Head of caudate nucleus (tissue), 42 donors: ENCODE measurements around the gene PMPCA.

Source experiments
- DNase-seq, 42 donors: peaks; one replicate each; pipeline versions ENCODE4 v3.0.0 to v3.0.0-alpha.2; 2020 to 2021; ENCODE audit warnings: mixed read lengths in 7 of 42
- intact Hi-C: fragments of 100-400 bp; cut with DNase I; formaldehyde crosslinking; loops from one replicate; pipeline ENCODE4 v1.15.0; 2022

The PMPCA gene

GRCh38 chr9:136391737-136392537 lies 18.5 kb upstream of the PMPCA start:
- intact Hi-C loops: no loop called here
- DNase-seq: no peak

- DNase-seq: peak in 38 of 42 donors; percentile 51 to 93 (median 76)
- intact Hi-C loops: no loop called here
Measured at GRCh38 chr9:136392538-136393449, 17.7 kb upstream of the PMPCA start.

DNA sequence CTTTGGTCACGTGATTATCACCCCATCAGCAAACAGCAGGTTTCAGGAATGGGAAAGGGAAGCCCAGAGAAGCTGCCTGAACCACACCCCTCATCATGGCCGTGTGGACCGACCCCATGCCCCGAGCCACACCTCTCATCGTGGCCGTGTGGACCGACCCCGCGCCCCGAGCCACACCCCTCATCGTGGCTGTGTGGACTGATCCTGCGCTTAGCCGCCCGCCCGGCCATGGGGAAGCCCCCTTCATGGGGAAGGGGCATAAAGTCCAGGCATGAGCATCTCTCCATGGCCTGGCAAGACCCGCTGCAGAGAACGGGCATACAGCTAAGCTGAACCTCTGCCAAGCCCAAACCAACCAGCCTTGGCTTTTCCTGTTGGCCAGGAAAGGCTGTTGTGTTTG lies 16.9 kb upstream of the PMPCA start:
- DNase-seq: no peak
- intact Hi-C loops: no loop called here

DNA sequence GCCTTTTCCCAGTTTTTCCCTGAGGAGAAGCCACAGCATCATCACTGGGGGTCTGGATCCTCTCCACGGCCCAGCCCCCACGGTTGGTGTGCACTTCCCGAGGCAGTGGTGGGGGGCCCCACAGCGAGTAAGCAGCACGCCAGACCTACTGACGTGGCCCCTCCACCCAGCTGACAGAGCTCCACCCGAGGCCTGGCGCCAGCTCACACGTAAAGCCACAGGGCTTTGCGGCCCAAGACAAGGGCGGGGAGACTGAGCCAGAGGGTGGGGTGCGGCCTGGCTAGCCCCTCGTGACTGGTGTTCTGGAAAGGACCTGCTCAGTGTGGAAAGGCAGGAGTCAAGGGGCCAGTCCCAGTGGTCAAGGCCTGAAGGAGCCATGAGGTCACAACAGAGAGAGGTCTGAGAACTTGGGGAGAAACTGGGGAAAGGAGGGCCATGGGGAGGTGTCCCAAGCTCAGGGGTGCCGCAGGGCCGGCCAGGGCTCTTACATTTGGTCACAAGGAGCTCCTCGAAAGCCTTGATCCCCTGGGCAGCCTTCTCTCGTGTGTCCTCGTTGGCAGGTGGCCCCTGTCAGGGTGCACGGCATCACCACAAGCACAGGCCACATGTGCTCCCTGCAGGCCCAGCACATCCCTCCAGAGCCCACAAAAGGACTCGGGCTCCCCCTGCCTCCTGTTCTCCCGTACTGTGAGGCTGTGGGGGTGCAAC lies 16.0 kb upstream of the PMPCA start:
- intact Hi-C loops: no loop called here
- no peak for DNase-seq

- DNase-seq: no peak
- intact Hi-C loops: no loop called here
Measured at GRCh38 chr9:136395020-136395340, 15.5 kb upstream of the PMPCA start.

GRCh38 chr9:136395345-136396218 lies 14.9 kb upstream of the PMPCA start:
- intact Hi-C loops: no loop called here
- no peak for DNase-seq

DNA sequence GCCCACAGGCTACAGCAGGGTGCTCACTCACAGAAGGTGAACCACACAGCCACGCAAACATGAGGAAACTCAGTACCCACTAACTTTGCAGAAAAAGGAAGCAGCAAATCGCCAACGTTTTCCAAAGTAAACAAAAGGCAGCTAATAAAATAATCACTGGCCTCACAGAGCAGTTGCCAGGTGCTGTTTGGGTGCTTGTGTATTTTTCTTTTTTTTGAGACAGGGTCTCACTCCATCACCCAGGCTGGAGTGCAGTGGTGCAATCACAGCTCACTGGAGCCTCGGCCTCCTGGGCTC lies 14.3 kb upstream of the PMPCA start:
- DNase-seq: no peak

GRCh38 chr9:136397643-136398042 lies 12.8 kb upstream of the PMPCA start:
- intact Hi-C loops: no loop called here
- no peak for DNase-seq

More for the DNA sequence above, 14.3 kb upstream of the PMPCA start:
- intact Hi-C loops: no loop called here

DNA sequence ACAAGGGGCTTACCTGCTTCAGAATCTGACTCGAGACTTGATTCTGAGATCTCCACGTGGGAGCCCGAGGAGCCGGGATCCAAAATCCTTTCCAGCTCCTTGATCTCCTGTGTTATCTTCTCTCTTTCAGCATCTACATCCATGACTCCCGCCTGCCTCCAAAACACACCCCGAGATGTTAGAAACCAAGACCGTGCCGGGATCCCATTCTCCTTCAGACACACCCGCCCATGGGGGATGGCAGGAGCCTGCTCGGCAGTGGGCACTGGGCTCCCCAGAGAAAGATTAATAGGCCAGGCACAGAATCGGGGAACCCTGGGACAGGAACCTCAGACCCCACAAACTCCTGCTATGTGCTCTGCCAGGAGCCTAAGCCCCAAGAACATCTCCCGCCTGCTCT lies 12.2 kb upstream of the PMPCA start:
- DNase-seq: no peak
- intact Hi-C loops: no loop called here

DNA sequence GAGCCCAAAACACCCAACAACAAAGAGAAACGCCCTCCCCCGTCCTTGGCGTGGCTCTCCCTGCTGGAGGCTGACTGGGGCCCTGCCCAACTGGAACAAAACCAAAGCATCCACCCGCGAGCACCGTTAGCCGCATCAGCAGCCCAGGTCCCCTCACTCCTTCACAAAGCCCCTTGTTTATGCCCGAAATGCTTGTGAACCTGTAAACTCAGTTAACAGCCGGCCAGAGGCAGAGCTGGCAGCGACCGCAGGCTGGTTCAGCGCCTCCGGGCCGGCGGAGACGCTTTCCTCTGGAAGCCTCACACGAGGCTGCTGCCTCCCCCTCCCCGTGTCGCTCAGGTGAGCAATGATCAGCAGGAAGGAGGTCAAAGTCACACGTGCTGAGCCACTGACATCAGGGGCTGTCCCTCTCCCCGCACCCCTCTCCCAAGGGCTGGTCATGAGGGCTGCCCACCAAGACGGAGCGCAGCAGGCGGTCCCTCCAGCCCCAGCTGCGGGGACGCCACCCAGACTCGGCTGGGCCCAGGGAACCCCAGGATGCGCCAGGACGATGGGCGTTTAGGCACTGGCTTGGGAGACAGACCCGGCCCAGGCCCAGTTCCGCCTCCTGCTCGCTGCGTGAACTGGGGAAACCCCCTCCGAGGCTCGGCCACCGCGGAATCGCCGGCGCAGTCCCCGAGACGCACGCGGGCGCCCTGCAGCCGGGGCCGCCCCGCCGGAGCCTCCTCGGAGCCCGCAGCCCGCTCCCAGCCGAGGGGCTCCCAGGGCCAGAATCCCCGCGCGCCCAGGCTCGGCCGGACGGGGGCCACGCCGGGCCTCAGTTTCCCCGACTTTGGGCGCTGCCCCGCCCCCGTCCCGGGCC lies 11.1 kb upstream of the PMPCA start:
- peak in 4 of 42 donors; percentile 16 to 23 (median 22) for DNase-seq
- intact Hi-C loops: loop anchor here (5.0 kb wide), 2 partner anchors 37 to 43 kb away; partner anchors contain the start of gene DNLZ

DNA sequence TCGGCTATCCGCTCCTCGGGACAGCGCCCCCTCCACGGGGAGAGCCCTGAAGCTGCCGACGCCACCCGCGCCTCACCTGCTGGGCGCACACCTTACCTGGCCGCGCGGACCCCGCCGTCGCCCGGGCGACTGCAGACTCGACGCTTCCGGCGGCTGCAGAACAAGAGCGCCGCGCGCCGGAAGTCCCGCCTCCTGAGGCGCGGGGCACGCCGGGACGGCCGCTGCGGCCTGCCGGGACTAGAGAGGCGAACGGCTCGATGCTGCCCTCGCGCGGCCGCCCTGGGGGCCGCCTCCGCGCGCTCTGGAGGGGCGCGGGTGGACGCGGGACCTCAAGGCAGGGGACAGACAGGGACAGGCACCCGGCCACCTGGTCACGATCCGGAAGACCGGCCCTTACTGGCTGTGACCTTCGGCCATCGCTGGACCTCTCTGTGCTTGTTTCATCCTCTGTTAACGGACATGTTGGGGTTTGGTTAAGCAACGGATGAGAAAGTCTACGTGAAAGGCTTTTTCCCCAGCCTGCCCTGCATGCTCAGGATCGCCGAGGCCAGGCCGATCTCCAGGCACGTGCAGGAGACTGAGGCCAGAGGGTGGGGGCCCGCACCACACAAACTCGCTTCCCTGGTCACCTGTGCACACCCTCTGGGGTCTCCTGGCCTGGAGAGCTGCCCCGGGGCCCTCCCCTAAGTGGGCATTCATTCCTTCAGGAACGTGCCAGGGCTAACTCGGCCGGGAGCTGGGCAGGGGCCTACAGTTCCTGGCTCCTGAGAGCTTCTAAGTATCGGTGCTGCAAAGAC lies 10.2 kb upstream of the PMPCA start, which contains the start of gene SNAPC4:
SNAPC4 (minus strand) TSS at position 133 of the 797 bp plus-strand sequence. CDS start 1,742 bp downstream, outside the sequence.
- intact Hi-C loops: loop anchor here (5.0 kb wide), 2 partner anchors 38 to 42 kb away; partner anchors contain the start of gene DNLZ
- peak; percentile 50 to 93 (median 85) for DNase-seq

DNA sequence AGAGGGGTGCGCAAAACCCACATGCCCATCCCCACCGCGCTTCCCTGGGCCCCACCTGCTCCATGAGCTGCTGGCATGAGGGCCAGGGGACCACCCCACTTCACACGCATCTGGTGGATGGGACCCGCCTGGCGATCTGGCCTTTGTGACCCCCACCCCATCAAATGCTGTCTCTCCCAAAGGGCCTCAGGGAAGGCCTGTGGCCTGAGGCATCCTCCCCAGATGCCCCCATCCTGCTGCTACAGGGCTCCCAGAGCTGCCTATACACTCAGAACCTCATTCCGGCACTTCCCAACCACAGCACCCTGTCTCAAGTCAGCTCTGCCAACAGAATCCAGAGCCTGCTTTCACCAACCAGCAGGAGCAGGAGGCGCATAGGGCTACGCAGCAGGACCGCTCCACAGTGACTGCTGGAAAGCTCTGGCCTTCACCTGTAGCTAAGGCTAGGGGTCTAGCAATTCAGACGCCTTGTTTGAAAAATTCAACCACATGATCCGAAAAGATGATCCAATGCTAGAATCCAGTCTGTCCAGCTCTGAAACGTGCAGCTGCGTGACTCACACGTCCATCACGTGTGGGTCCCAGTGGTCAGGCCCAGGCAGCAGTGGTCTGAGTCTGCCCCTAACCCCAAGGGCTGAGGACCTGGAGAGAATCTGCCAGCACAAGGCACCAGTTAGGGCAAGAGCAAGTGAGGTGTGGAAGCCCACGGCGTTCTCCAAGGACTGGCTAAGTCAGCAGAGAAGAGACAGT lies 9.1 kb upstream of the PMPCA start:
- intact Hi-C loops: loop anchor here (5.0 kb wide), 2 partner anchors 39 to 41 kb away; partner anchors contain the start of gene DNLZ
- DNase-seq: no peak

DNA sequence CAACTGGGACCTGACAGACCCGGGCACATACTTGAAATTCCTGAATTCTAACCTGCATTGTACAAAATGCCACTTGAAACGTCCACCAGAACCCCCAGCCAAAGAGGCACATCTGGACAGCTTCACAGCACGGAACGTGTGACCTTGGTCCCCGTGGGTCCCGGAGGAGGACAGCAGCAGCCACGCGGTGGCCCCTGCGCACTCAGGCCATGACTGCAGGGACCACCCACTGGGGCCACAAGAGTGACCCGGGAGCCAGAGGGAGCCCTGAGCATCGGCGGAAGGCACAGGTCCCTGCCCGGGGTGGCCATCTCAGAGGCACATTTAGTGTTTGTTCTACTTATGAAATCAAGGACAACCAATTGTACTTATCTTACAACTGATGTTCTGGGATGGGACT lies 8.4 kb upstream of the PMPCA start:
- intact Hi-C loops: loop anchor here (5.0 kb wide), 2 partner anchors 40 kb away; partner anchors contain the start of gene DNLZ
- no peak for DNase-seq

GRCh38 chr9:136403538-136403914 lies 6.9 kb upstream of the PMPCA start:
- no peak for DNase-seq
- intact Hi-C loops: loop anchor here (5.0 kb wide), 2 partner anchors 39 to 41 kb away; partner anchors contain the start of gene DNLZ

- no peak for DNase-seq
- intact Hi-C loops: loop anchor here (5.0 kb wide), 2 partner anchors 38 to 42 kb away; partner anchors contain the start of gene DNLZ
Measured at GRCh38 chr9:136403915-136404800, 6.3 kb upstream of the PMPCA start.
